IPS-18c (cell line): ENCODE measurements around the gene TMEM269.

Source experiments
- H3K4me3 ChIP-seq: 2 replicates; pipeline ENCODE4 v1.7.0; 2013; ENCODE audit warnings: low read depth, mild to moderate bottlenecking, low read length, moderate library complexity; ENCODE audit not compliant: insufficient read depth
- H3K9me3 ChIP-seq: one replicate; pipeline ENCODE4 v1.6.1; 2013; ENCODE audit warnings: mild to moderate bottlenecking, low read length, moderate library complexity; ENCODE audit not compliant: control insufficient read depth, insufficient read depth

Gene TMEM269

GRCh38 chr1:42849944-42850343 lies 65.2 kb downstream of the TMEM269 start:
- no peak overlapping the region for H3K4me3 ChIP-seq
- peaks cover 2% of the 10 kb centered on the region for H3K9me3 ChIP-seq
